ENCODE results near the gene SNRNP70. TPM values are rescaled to one million over a fixed set of nuclear protein-coding genes. Genes with fewer than 3 reads are reported as not detected.

SNRNP70 gene
- total and polyA plus RNA-seq, 10 of the 15 experiments (the other 5 are each of a cell fraction or from before 2014, with no cell fraction given) = 2.7 to 453 (median 159) TPM

GRCh38 chr19:49081273-49081672, 4.0 kb upstream of the SNRNP70 start:
- intact Hi-C loops (cut with micrococcal nuclease; ENCODE audit: unreplicated experiment) = no loop called here
- Histone ChIP-seq H2AFZ (ENCODE audit: control insufficient read depth, low read depth, low read length) (no peak overlapping the region), H3K79me2 (ENCODE audit: control insufficient read depth, insufficient read depth, low read length) (peaks cover 11% of the 10 kb centered on the region), H4K20me1 (ENCODE audit: control insufficient read depth, insufficient read depth) (no peaks in the 10 kb centered on the region), H3K4me3 (no peak overlapping the region), H3K4me2 (ENCODE audit: control insufficient read depth, insufficient read depth) (no peak overlapping the region), H3K27me3 (replicated peaks in 1 of 2; ENCODE audit: control insufficient read depth in 2 of 2, insufficient read depth in 2 of 2, low read length in 1 of 2) (no peaks in the 10 kb centered on the region), H3K27ac (ENCODE audit: control insufficient read depth, insufficient read depth) (no peak overlapping the region), H3K9ac (ENCODE audit: control insufficient read depth, insufficient read depth, low read length) (no peak overlapping the region), H3K9me3 (replicated peaks; ENCODE audit: control insufficient read depth, insufficient read depth, low read length) (no peaks in the 10 kb centered on the region; the same call in 2 of the 3 replicates), H3K36me3 (ENCODE audit: control insufficient read depth in 2 of 2, insufficient read depth in 2 of 2, low read length in 1 of 2) (no peaks in the 10 kb centered on the region), H3K4me1 (ENCODE audit: control insufficient read depth, insufficient read depth, low read length) (no peaks in the 10 kb centered on the region)
- in situ Hi-C loops (cut with MboI) = no loop called here
- ChIA-PET CTCF (interaction anchor here (1.4 kb wide), 1 partner anchor 26 kb away, joined by 4 read pairs; no protein-coding TSS in a partner anchor), RAD21 (ENCODE audit: unreplicated experiment) (no interaction called here), POLR2A (no interaction called here), SMC1A (ENCODE audit: uncharacterized antibody, unreplicated experiment) (no interaction called here)
- FAIRE-seq (no peak), DNase-seq (ENCODE audit: low read depth, low spot score) (no peak), ATAC-seq (no peak)
- TF ChIP-seq YY1 (IDR thresholded peaks at IDR 0.05; ENCODE audit: low read depth, low read length) = no peak
- TF ChIP-seq, protein P1, sequence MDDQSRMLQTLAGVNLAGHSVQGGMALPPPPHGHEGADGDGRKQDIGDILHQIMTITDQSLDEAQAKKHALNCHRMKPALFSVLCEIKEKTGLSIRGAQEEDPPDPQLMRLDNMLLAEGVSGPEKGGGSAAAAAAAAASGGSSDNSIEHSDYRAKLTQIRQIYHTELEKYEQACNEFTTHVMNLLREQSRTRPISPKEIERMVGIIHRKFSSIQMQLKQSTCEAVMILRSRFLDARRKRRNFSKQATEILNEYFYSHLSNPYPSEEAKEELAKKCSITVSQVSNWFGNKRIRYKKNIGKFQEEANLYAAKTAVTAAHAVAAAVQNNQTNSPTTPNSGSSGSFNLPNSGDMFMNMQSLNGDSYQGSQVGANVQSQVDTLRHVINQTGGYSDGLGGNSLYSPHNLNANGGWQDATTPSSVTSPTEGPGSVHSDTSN (IDR thresholded peaks at IDR 0.05; ENCODE audit: insufficient replicate concordance, low read depth, low read length) = no peak
- no peak for TF ChIP-seq BACH1 (IDR thresholded peaks at IDR 0.05; ENCODE audit: borderline replicate concordance)
- no peak for TF ChIP-seq NRF1 (conservative IDR thresholded peaks at IDR 0.05; ENCODE audit: low read depth, low read length)
- TF ChIP-seq, protein P2, sequence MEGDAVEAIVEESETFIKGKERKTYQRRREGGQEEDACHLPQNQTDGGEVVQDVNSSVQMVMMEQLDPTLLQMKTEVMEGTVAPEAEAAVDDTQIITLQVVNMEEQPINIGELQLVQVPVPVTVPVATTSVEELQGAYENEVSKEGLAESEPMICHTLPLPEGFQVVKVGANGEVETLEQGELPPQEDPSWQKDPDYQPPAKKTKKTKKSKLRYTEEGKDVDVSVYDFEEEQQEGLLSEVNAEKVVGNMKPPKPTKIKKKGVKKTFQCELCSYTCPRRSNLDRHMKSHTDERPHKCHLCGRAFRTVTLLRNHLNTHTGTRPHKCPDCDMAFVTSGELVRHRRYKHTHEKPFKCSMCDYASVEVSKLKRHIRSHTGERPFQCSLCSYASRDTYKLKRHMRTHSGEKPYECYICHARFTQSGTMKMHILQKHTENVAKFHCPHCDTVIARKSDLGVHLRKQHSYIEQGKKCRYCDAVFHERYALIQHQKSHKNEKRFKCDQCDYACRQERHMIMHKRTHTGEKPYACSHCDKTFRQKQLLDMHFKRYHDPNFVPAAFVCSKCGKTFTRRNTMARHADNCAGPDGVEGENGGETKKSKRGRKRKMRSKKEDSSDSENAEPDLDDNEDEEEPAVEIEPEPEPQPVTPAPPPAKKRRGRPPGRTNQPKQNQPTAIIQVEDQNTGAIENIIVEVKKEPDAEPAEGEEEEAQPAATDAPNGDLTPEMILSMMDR (IDR thresholded peaks at IDR 0.05 in 2 of 3, conservative IDR thresholded peaks at IDR 0.05 in 1 of 3; ENCODE audit: control insufficient read depth in 2 of 3, extremely low read depth in 1 of 3, insufficient read depth in 1 of 3, low read depth in 3 of 3, low read length in 3 of 3) = no peak
- no peak for TF ChIP-seq ESRRA (IDR thresholded peaks at IDR 0.05; ENCODE audit: low read length)
- TF ChIP-seq GABPA (IDR thresholded peaks at IDR 0.05; ENCODE audit: low read depth) = no peak
- TF ChIP-seq E4F1 (IDR thresholded peaks at IDR 0.05; ENCODE audit: borderline replicate concordance, partially characterized antibody) = no peak
- TF ChIP-seq, protein P3, sequence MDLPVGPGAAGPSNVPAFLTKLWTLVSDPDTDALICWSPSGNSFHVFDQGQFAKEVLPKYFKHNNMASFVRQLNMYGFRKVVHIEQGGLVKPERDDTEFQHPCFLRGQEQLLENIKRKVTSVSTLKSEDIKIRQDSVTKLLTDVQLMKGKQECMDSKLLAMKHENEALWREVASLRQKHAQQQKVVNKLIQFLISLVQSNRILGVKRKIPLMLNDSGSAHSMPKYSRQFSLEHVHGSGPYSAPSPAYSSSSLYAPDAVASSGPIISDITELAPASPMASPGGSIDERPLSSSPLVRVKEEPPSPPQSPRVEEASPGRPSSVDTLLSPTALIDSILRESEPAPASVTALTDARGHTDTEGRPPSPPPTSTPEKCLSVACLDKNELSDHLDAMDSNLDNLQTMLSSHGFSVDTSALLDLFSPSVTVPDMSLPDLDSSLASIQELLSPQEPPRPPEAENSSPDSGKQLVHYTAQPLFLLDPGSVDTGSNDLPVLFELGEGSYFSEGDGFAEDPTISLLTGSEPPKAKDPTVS (IDR thresholded peaks at IDR 0.05; ENCODE audit: low read depth, low read length) = no peak
- BruUV-seq (replicated peaks) = no TSS peak
- WGBS (ENCODE audit: insufficient coverage, insufficient replicate concordance, low lambda C conversion rate, missing lambda C conversion rate) = 0% methylated on average over 1 of the region's 1 CpG

All from GM12878 (cell line).